Prostate gland (tissue), 2 donors: ENCODE data around the gene SH3BGRL. TPM values are rescaled to one million over a fixed set of nuclear protein-coding genes. Genes with fewer than 3 reads are reported as not detected.

ENCODE experiments used
- DNase-seq: peaks from one replicate; pipeline ENCODE4 v3.0.0-alpha.2; 2019; ENCODE audit warnings: low spot score
- H3K27ac ChIP-seq, 2 donors: fragments of 200-600 bp; sonication (generic); 2 replicates each; pipeline ENCODE4 v1.5.1; 2017 to 2019
- H3K27me3 ChIP-seq: fragments of 200-600 bp; sonication (generic); replicated peaks from 2 replicates; pipeline ENCODE4 v1.5.1; 2019; ENCODE audit not compliant: insufficient read depth
- H3K36me3 ChIP-seq, 2 donors: fragments of 200-600 bp; sonication (generic); 1 replicate in 1 of 2; 2 replicates in 1 of 2; pipeline versions ENCODE4 v1.5.1 to v1.8.1; 2017 to 2019
- H3K4me1 ChIP-seq: fragments of 200-600 bp; sonication (generic); replicated peaks from 2 replicates; pipeline ENCODE4 v1.5.1; 2019
- H3K4me3 ChIP-seq, 2 donors: fragments of 200-600 bp; sonication (generic); 2 replicates each; pipeline ENCODE4 v1.5.1; 2017 to 2019
- H3K9me3 ChIP-seq: fragments of 200-600 bp; sonication (generic); 2 replicates; pipeline ENCODE4 v1.5.1; 2017
- CTCF ChIP-seq, 4 experiments: fragments of 200-600 bp in 2 of 4; fragments of 450-650 bp in 2 of 4; sonication (generic) in 2 of 4; IDR thresholded peaks; 1 replicate in 3 of 4; 2 replicates in 1 of 4; pipeline ENCODE4 v1.5.1; 2016 to 2019; ENCODE audit warnings: antibody characterized with exemption in 4 of 4, mild to moderate bottlenecking in 2 of 4, moderate library complexity in 2 of 4
- POLR2A ChIP-seq: fragments of 450-650 bp; IDR thresholded peaks from one replicate; pipeline ENCODE4 v1.6.1; 2016; ENCODE audit warnings: antibody characterized with exemption, mild to moderate bottlenecking
- POLR2AphosphoS5 ChIP-seq: sonication (generic); formaldehyde crosslinking; IDR thresholded peaks from one replicate; pipeline ENCODE4 v1.6.1; 2017; ENCODE audit warnings: antibody characterized with exemption
- WGBS: methylation state at CpG from one replicate; pipeline ENCODE4 v1.1.5; 2018; 5-methylcytosine and 5-hydroxymethylcytosine counted together
- intact Hi-C: fragments of 100-400 bp; cut with DNase I; formaldehyde crosslinking; loops from one replicate; pipeline ENCODE4 v1.14.2; 2022
- total RNA-seq, 2 donors: library from RNA; depleted of rRNA; stranded (reverse); fragments of >200 nt; gene quantifications; one replicate each; pipeline ENCODE4 v1.1.0, GENCODE V29; 2016

The SH3BGRL gene
- total RNA-seq, 2 donors from 2014 or later = 108 to 181 TPM

- intact Hi-C loops = no loop called here
- H3K4me3 ChIP-seq = no peak overlapping the region
- WGBS = 47% methylated on average over 2 of the region's 2 CpGs
- H3K27me3 ChIP-seq = no peaks in the 10 kb centered on the region
- no peak for DNase-seq
- TF ChIP-seq POLR2AphosphoS5 (no peak), CTCF (IDR thresholded peaks at IDR 0.05) (no peak), POLR2A (no peak)
- H3K4me1 ChIP-seq = no peaks in the 10 kb centered on the region
- no peak overlapping the region for H3K27ac ChIP-seq
- H3K9me3 ChIP-seq = no peaks in the 10 kb centered on the region
- no peaks in the 10 kb centered on the region for H3K36me3 ChIP-seq
These were observed 54.0 kb downstream of the SH3BGRL start for GRCh38 chrX:81255876-81256275.

GRCh38 chrX:81257817-81258216, 55.9 kb downstream of the SH3BGRL start:
- Histone ChIP-seq H3K27ac (no peak overlapping the region), H3K4me1 (no peaks in the 10 kb centered on the region), H3K9me3 (no peaks in the 10 kb centered on the region), H3K4me3 (no peak overlapping the region), H3K36me3 (no peaks in the 10 kb centered on the region), H3K27me3 (no peaks in the 10 kb centered on the region)
- intact Hi-C loops = no loop called here
- DNase-seq = no peak
- no peak for TF ChIP-seq CTCF (IDR thresholded peaks at IDR 0.05)
- TF ChIP-seq POLR2A = no peak
- TF ChIP-seq POLR2AphosphoS5 = no peak

- Histone ChIP-seq H3K4me1 (no peaks in the 10 kb centered on the region), H3K36me3 (no peaks in the 10 kb centered on the region), H3K27me3 (no peaks in the 10 kb centered on the region), H3K9me3 (no peaks in the 10 kb centered on the region), H3K27ac (peak overlapping the region in 1 of 2 donors; percentile 39), H3K4me3 (no peak overlapping the region)
- no peak for TF ChIP-seq POLR2A
- peak; percentile 9 for TF ChIP-seq POLR2AphosphoS5
- intact Hi-C loops = no loop called here
- 0% methylated on average over 1 of the region's 1 CpG for WGBS
- DNase-seq = no peak
These were observed 57.3 kb downstream of the SH3BGRL start for GRCh38 chrX:81259020-81259713.

- WGBS = 57% methylated on average over 3 of the region's 3 CpGs
- no peaks in the 10 kb centered on the region for H3K27me3 ChIP-seq
- no peaks in the 10 kb centered on the region for H3K36me3 ChIP-seq
- TF ChIP-seq POLR2A (no peak), CTCF (IDR thresholded peaks at IDR 0.05) (no peak), POLR2AphosphoS5 (no peak)
- no peaks in the 10 kb centered on the region for H3K4me1 ChIP-seq
- DNase-seq = no peak
- intact Hi-C loops = loop anchor here (10.0 kb wide), 1 partner anchor 55 kb away; the partner anchor contains the start of genes HMGN5 and SH3BGRL
- peak overlapping the region in 1 of 2 donors; percentile 18 for H3K27ac ChIP-seq
- no peaks in the 10 kb centered on the region for H3K9me3 ChIP-seq
- no peak overlapping the region for H3K4me3 ChIP-seq
These were observed 58.0 kb downstream of the SH3BGRL start for GRCh38 chrX:81259714-81260395.

- Histone ChIP-seq H3K4me3 (no peak overlapping the region), H3K4me1 (no peaks in the 10 kb centered on the region), H3K27me3 (no peaks in the 10 kb centered on the region), H3K36me3 (no peaks in the 10 kb centered on the region), H3K27ac (no peak overlapping the region), H3K9me3 (no peaks in the 10 kb centered on the region)
- 38% methylated on average over 2 of the region's 2 CpGs for WGBS
- DNase-seq = no peak
- no peak for TF ChIP-seq CTCF (IDR thresholded peaks at IDR 0.05)
- TF ChIP-seq POLR2A = no peak
- no peak for TF ChIP-seq POLR2AphosphoS5
- intact Hi-C loops = loop anchor here (10.0 kb wide), 1 partner anchor 57 kb away; the partner anchor contains the start of genes HMGN5 and SH3BGRL
These were observed 59.7 kb downstream of the SH3BGRL start for GRCh38 chrX:81261576-81261975.
